ENCODE measurements around the gene GJB6. TPM values are rescaled to one million over a fixed set of nuclear protein-coding genes. Genes with fewer than 3 reads are reported as not detected.

Gene GJB6
- total RNA-seq, 6 experiments from 2014 or later, result not detected

GRCh38 chr13:20193162-20193906, 38.8 kb downstream of the GJB6 start:
- Mint-ChIP-seq H3K4me1 (ENCODE audit: low read depth) (peaks cover 9% of the 10 kb centered on the region), H3K27ac (no peak overlapping the region), H3K27me3 (ENCODE audit: insufficient read depth) (peaks cover 53% of the 10 kb centered on the region), H3K36me3 (ENCODE audit: low read depth) (no peaks in the 10 kb centered on the region), H3K9me3 (no peaks in the 10 kb centered on the region), H3K4me3 (no peak overlapping the region)
- no peak for DNase-seq
- TF ChIP-seq, protein P1, sequence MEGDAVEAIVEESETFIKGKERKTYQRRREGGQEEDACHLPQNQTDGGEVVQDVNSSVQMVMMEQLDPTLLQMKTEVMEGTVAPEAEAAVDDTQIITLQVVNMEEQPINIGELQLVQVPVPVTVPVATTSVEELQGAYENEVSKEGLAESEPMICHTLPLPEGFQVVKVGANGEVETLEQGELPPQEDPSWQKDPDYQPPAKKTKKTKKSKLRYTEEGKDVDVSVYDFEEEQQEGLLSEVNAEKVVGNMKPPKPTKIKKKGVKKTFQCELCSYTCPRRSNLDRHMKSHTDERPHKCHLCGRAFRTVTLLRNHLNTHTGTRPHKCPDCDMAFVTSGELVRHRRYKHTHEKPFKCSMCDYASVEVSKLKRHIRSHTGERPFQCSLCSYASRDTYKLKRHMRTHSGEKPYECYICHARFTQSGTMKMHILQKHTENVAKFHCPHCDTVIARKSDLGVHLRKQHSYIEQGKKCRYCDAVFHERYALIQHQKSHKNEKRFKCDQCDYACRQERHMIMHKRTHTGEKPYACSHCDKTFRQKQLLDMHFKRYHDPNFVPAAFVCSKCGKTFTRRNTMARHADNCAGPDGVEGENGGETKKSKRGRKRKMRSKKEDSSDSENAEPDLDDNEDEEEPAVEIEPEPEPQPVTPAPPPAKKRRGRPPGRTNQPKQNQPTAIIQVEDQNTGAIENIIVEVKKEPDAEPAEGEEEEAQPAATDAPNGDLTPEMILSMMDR (IDR thresholded peaks at IDR 0.05), result no peak

- Mint-ChIP-seq H3K27ac (no peak within 1 kb of the TSS), H3K4me3 (peak within 1 kb of the TSS; percentile 15; the same call in 1 of the 2 replicates), H3K36me3 (ENCODE audit: low read depth) (no peaks in the 10 kb centered on the region), H3K9me3 (no peaks in the 10 kb centered on the region), H3K4me1 (ENCODE audit: low read depth) (peaks cover 9% of the 10 kb centered on the region), H3K27me3 (ENCODE audit: insufficient read depth) (peaks cover 53% of the 10 kb centered on the region)
- DNase-seq, result no peak
- TF ChIP-seq, protein P1 (IDR thresholded peaks at IDR 0.05), result no peak
These were observed 39.3 kb downstream of the GJB6 start, which contains the start of gene GJB2 for GRCh38 chr13:20192836-20193161. TSS of gene GJB2 (minus strand) at chr13:20192938. CDS start at chr13:20189581, 3,357 bp downstream.

- TF ChIP-seq, protein P1 (IDR thresholded peaks at IDR 0.05), result no peak
- Mint-ChIP-seq H3K36me3 (ENCODE audit: low read depth) (no peaks in the 10 kb centered on the region), H3K9me3 (no peaks in the 10 kb centered on the region), H3K27ac (no peak overlapping the region), H3K27me3 (ENCODE audit: insufficient read depth) (peaks cover 53% of the 10 kb centered on the region), H3K4me3 (peak overlapping the region; percentile 15; the same call in 1 of the 2 replicates), H3K4me1 (ENCODE audit: low read depth) (peaks cover 9% of the 10 kb centered on the region)
- no peak for DNase-seq
These were observed 39.8 kb downstream of the GJB6 start for GRCh38 chr13:20192158-20192835.

DNA sequence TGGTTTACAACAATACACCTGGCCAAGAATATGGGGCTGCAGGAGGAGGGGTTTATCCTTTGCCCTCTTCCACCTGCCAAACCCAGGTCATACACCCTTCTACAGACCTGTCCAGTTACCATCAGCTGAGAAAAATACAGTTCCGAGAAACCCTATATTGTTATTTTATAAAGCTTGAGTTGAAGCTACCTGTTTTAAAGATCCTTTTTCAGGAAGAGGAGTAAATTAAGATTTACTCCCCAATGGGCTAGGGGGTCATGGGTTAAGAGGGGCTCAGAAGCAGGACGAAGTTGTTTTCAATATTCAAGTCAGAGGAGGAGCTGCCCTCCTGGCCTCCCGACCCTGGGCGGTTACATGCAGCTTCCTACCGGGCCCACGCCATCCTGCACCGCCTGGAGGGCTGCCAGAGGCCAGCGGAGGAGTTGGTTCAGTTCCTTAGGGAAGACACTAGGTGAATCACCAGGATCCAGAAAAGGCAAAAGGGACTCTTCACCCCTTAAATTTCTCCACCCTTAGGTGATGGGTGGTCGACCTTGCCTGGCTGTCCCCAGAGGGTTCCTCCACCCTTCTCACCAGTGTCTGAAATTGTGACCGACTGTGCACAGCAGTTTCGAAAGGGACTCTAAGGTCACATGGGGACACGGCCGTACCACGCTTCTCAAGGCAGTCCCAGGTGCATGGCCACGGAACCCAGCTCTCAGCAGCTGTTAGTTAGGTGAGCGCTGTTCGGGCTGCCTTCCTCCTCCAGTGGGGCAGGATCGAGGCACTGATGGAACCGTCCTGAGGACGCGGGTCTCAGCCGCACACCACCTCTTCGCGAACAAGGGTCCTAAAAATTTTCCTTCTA, 40.6 kb downstream of the GJB6 start:
- peaks cover 9% of the 10 kb centered on the region for H3K4me1 Mint-ChIP-seq (ENCODE audit: low read depth)

More for the DNA sequence above, 40.6 kb downstream of the GJB6 start:
- no peak for DNase-seq
- H3K27ac Mint-ChIP-seq, result no peak overlapping the region
- peaks cover 57% of the 10 kb centered on the region for H3K27me3 Mint-ChIP-seq (ENCODE audit: insufficient read depth)
- peak overlapping the region; percentile 15; the same call in 1 of the 2 replicates for H3K4me3 Mint-ChIP-seq
- TF ChIP-seq, protein P1 (IDR thresholded peaks at IDR 0.05), result no peak
- H3K9me3 Mint-ChIP-seq, result no peaks in the 10 kb centered on the region
- no peaks in the 10 kb centered on the region for H3K36me3 Mint-ChIP-seq (ENCODE audit: low read depth)
